ENCODE data around the gene SELENOS.

SELENOS gene

GRCh38 chr15:101252836-101253235 is 24.4 kb downstream of the SELENOS start:
- ChIA-PET POLR2A (interaction anchor here (1.0 to 1.2 kb wide), 3 partner anchors 53 to 131 kb away, joined by 3 to 5 read pairs (median 3); no protein-coding TSS in a partner anchor), CTCF (interaction anchor here (1.3 to 11.9 kb wide), 4 partner anchors 12 to 241 kb away, joined by 3 to 278 read pairs (median 134); no protein-coding TSS in a partner anchor)
- no peak for TF ChIP-seq CTCF (IDR thresholded peaks at IDR 0.05; ENCODE audit: insufficient read depth, low read length, missing control alignments)
- H3K4me3 ChIP-seq (ENCODE audit: low read depth, low read length) = peak overlapping the region; percentile 68
- no peak for DNase-seq (ENCODE audit: low read depth, low spot score)

- CTCF ChIA-PET = interaction anchor here (1.1 to 11.9 kb wide), 6 partner anchors 9 to 240 kb away, joined by 3 to 278 read pairs (median 10); no protein-coding TSS in a partner anchor
- POLR2A ChIA-PET = interaction anchor here (0.7 to 1.2 kb wide), 17 partner anchors 9 to 255 kb away, joined by 3 to 10 read pairs (median 3); partner anchors contain the start of gene SNRPA1
- peak; percentile 18 for TF ChIP-seq CTCF (IDR thresholded peaks at IDR 0.05; ENCODE audit: insufficient read depth, low read length, missing control alignments)
- peak within 1 kb of the TSS; percentile 72 for H3K4me3 ChIP-seq (ENCODE audit: low read depth, low read length)
- peak; percentile 46 for DNase-seq (ENCODE audit: low read depth, low spot score)
These were observed 25.2 kb downstream of the SELENOS start, which contains the start of gene CHSY1 for GRCh38 chr15:101251830-101252820. Gene CHSY1, minus strand, starts transcription at chr15:101252048. Its CDS starts 592 bp downstream, at chr15:101251456.

- POLR2A ChIA-PET = interaction anchor here (0.7 to 1.4 kb wide), 12 partner anchors 16 to 236 kb away, joined by 3 to 10 read pairs (median 3); partner anchors contain the start of gene SNRPA1
- H3K4me3 ChIP-seq (ENCODE audit: low read depth, low read length) = peak overlapping the region; percentile 72
- no peak for DNase-seq (ENCODE audit: low read depth, low spot score)
- CTCF ChIA-PET = interaction anchor here (0.6 to 11.9 kb wide), 9 partner anchors 10 to 239 kb away, joined by 3 to 278 read pairs (median 6); no protein-coding TSS in a partner anchor
- no peak for TF ChIP-seq CTCF (IDR thresholded peaks at IDR 0.05; ENCODE audit: insufficient read depth, low read length, missing control alignments)
These were observed 26.1 kb downstream of the SELENOS start for GRCh38 chr15:101250873-101251829.

DNA sequence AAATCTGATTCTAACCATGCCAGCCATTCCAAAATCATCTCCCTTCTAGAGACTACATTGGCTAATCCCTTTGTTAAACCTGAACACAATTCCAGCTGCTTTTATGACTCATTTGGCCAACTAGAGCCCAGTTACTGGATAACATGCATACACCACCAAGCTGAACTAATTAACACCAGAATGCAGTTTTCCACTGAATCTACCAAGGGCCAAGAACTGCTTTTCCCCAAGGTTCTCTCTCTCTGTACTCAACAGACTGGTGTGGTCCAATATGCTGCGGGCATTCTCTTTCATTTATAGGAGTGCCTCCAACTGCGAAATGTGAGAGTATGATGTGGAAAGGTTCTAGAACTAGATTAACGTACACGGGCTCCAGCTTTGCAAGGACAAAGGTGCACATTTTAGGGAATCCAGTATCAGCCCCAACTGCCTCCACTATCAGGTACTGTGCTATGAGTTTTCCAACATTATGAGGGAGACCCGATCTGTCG is 26.9 kb downstream of the SELENOS start:
- CTCF ChIA-PET = interaction anchor here (0.6 to 11.9 kb wide), 6 partner anchors 19 to 235 kb away, joined by 3 to 278 read pairs (median 6); no protein-coding TSS in a partner anchor
- TF ChIP-seq CTCF (IDR thresholded peaks at IDR 0.05; ENCODE audit: insufficient read depth, low read length, missing control alignments) = no peak
- DNase-seq (ENCODE audit: low read depth, low spot score) = peak; percentile 31
- POLR2A ChIA-PET = interaction anchor here (1.4 kb wide), 1 partner anchor 48 kb away, joined by 3 read pairs; no protein-coding TSS in a partner anchor
- H3K4me3 ChIP-seq (ENCODE audit: low read depth, low read length) = peak overlapping the region; percentile 72

DNA sequence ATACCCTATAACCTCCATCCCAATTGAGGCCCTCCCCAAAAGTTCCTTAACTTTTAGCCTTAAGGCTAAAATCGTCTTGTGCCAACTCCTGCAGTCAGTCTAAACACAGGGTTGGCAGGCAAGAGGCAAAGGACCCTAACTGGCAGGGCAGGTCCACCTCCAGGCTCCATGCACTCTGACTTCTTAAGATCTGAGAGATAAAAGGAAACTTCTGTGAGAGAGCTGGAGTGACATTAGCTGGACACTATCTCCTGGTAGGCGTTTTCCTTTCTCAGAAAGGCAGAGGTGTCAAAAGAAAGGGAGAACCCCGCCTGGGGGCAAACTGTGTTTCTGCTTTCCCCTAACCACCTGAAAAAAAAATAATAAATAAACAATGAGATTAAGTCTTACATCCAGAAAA is 29.0 kb downstream of the SELENOS start:
- no peak overlapping the region for H3K4me3 ChIP-seq (ENCODE audit: low read depth, low read length)

More for the DNA sequence above, 29.0 kb downstream of the SELENOS start:
- no peak for TF ChIP-seq CTCF (IDR thresholded peaks at IDR 0.05; ENCODE audit: insufficient read depth, low read length, missing control alignments)
- ChIA-PET POLR2A (no interaction called here), CTCF (interaction anchor here (0.7 to 11.9 kb wide), 5 partner anchors 8 to 255 kb away, joined by 3 to 278 read pairs (median 4); no protein-coding TSS in a partner anchor)
- DNase-seq (ENCODE audit: low read depth, low spot score) = no peak

Data from AG04449 (cell line).